HG02759 (cell line): ENCODE results near the gene GSTM2.

Experiments
- ATAC-seq: cut with Tn5 transposase; IDR thresholded peaks from one replicate; pipeline ENCODE4 v1.9.1; 2021; ENCODE audit warnings: mild to moderate bottlenecking, moderate library complexity; ENCODE audit not compliant: unreplicated experiment

GSTM2 gene

GRCh38 chr1:109712321-109712864 lies 44.5 kb downstream of the GSTM2 start:
- ATAC-seq: no peak

- no peak for ATAC-seq
Measured at GRCh38 chr1:109713636-109714035, 45.8 kb downstream of the GSTM2 start.

GRCh38 chr1:109714661-109715372 lies 47.0 kb downstream of the GSTM2 start:
- no peak for ATAC-seq

- ATAC-seq: no peak
Measured at GRCh38 chr1:109716121-109716520, 48.3 kb downstream of the GSTM2 start.

DNA sequence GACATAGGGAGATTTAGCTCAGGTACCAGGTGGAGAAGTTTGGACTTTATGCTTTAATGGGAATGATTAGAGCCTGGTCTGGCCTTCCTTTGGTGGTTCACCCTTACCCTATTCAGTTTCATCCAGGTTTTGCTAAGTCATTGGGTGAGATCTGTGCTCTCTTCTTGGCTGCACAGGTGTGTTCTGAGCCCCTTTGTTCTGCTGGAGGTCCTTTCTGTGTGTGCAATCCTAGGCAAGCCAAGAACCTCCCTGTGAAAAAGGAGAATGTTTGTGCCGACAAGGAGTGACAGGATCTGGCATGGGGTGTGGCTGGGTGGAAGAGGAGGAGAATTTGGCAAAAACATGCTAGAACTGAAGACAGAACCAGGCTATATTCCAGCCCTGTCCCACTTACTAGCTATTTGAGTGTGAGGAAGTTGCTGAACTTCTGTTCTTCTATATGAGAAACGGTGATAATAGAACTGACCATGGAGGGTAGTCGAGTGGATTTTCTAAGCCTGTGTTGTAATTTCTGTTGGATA lies 48.8 kb downstream of the GSTM2 start:
- ATAC-seq: no peak

GRCh38 chr1:109717729-109718128 lies 49.9 kb downstream of the GSTM2 start:
- ATAC-seq: no peak

- no peak for ATAC-seq
Measured at GRCh38 chr1:109718495-109718894, 50.6 kb downstream of the GSTM2 start.

GRCh38 chr1:109719337-109719837 lies 51.5 kb downstream of the GSTM2 start:
- no peak for ATAC-seq

DNA sequence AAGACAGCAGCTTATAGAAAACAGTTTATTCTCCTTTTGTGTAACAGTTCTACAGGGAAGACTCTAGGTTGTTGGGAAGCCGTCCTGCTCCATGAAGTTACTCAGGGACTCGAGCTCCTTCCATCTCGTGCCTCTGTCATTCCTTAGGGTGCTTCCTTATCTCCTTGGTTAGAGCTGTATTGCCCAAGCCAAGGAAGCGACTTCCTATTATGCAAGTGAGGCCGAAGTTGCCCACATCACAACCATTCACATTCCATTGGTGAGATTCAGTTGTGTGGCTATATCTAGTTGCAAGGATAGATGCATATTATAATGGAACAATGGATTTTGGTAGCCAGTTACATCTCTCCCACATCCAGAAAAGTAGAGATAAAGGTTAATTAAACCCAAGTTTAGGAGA lies 53.2 kb downstream of the GSTM2 start:
- no peak for ATAC-seq

- no peak for ATAC-seq
Measured at GRCh38 chr1:109721971-109722370, 54.1 kb downstream of the GSTM2 start.

GRCh38 chr1:109722908-109723691 lies 55.2 kb downstream of the GSTM2 start:
- ATAC-seq: no peak
